HepG2 (cell line): ENCODE results near the gene CRTAC1. TPM values are rescaled to one million over a fixed set of nuclear protein-coding genes. Genes with fewer than 3 reads are reported as not detected.

Experiments used
- HDAC2 ChIP-seq: sonication (generic); formaldehyde crosslinking; IDR thresholded peaks from 2 replicates; pipeline ENCODE4 v1.4.0; 2020; ENCODE audit warnings: missing genetic modification reagents
- SNAPC2 ChIP-seq: sonication (generic); formaldehyde crosslinking; IDR thresholded peaks from 2 replicates; pipeline ENCODE4 v1.8.1; 2022; ENCODE audit warnings: mild to moderate bottlenecking, missing genetic modification reagents
- SOX6 ChIP-seq, 2 experiments: fragments of 450-650 bp in 1 of 2; sonication (generic) in 1 of 2; formaldehyde crosslinking in 1 of 2; IDR thresholded peaks; 2 replicates each; pipeline versions ENCODE4 v1.4.0 to v1.6.1; 2017 to 2020; ENCODE audit warnings: antibody characterized with exemption in 1 of 2, mild to moderate bottlenecking in 1 of 2, missing genetic modification reagents in 1 of 2
- THYN1 ChIP-seq: sonication (generic); formaldehyde crosslinking; IDR thresholded peaks from 2 replicates; pipeline ENCODE4 v1.8.1; 2023; ENCODE audit warnings: low read depth, mild to moderate bottlenecking, moderate library complexity, missing genetic modification reagents, borderline replicate concordance
- ZBTB8A ChIP-seq: sonication (generic); formaldehyde crosslinking; IDR thresholded peaks from 2 replicates; pipeline ENCODE4 v1.4.0; 2020; ENCODE audit warnings: mild to moderate bottlenecking, low read depth, missing genetic modification reagents, borderline replicate concordance
- ZFX ChIP-seq: sonication (generic); formaldehyde crosslinking; IDR thresholded peaks from 2 replicates; pipeline ENCODE4 v1.4.0; 2020; ENCODE audit warnings: mild to moderate bottlenecking, low read depth, missing genetic modification reagents, moderate library complexity
- ZNF776 ChIP-seq: sonication (generic); formaldehyde crosslinking; IDR thresholded peaks from 2 replicates; pipeline ENCODE4 v1.4.0; 2020; ENCODE audit warnings: mild to moderate bottlenecking, missing genetic modification reagents
- polyA plus RNA-seq, 8 experiments: library from polyadenylated mRNA; depleted of rRNA in 3 of 8; stranded (reverse) in 7 of 8; unstranded in 1 of 8; fragments of >200 nt; fragmentation: Illumina TruSeq in 4 of 8; extraction: Trizol in 4 of 8; gene quantifications; 2 replicates each; pipeline versions ENCODE4 v1.2.1 to v1.2.3, GENCODE V29; 2011 to 2016; ENCODE audit warnings: low read depth in 4 of 8, missing spikeins in 1 of 8, mixed read lengths in 1 of 8; ENCODE audit not compliant: insufficient read depth in 1 of 8
- total RNA-seq, 5 experiments: library from RNA; depleted of rRNA; stranded (reverse); fragments of >200 nt; fragmentation: Illumina TruSeq; extraction: Trizol; gene quantifications; 2 replicates each; pipeline ENCODE4 v1.2.3, GENCODE V29; 2016; ENCODE audit warnings: low read depth in 1 of 5
- TF ChIP-seq, protein P1 (sequence below), 2 experiments: IDR thresholded peaks; 2 replicates each; pipeline ENCODE4 v1.6.1; 2011 to 2012; ENCODE audit warnings: low read length in 2 of 2, borderline replicate concordance in 1 of 2, low read depth in 1 of 2, mild to moderate bottlenecking in 1 of 2, moderate library complexity in 1 of 2
- TF ChIP-seq, protein P2 (sequence below): sonication (generic); formaldehyde crosslinking; IDR thresholded peaks from 2 replicates; pipeline ENCODE4 v1.4.0; 2020; ENCODE audit warnings: missing genetic modification reagents, borderline replicate concordance
- TF ChIP-seq, protein P3 (sequence below): sonication (generic); formaldehyde crosslinking; IDR thresholded peaks from 2 replicates; pipeline ENCODE4 v1.4.0; 2020; ENCODE audit warnings: missing genetic modification reagents
- TF ChIP-seq, protein P4 (sequence below): sonication (generic); formaldehyde crosslinking; IDR thresholded peaks from 2 replicates; pipeline ENCODE4 v1.8.1; 2023; ENCODE audit warnings: mild to moderate bottlenecking, missing genetic modification reagents
- TF ChIP-seq, protein P5 (sequence below): sonication (generic); formaldehyde crosslinking; IDR thresholded peaks from 2 replicates; pipeline ENCODE4 v1.8.0; 2022; ENCODE audit warnings: mild to moderate bottlenecking, missing genetic modification reagents, borderline replicate concordance

The CRTAC1 gene
- total and polyA plus RNA-seq, 2 of the 13 experiments (the other 11 are each of a cell fraction or from before 2014, with no cell fraction given) = not detected

DNA sequence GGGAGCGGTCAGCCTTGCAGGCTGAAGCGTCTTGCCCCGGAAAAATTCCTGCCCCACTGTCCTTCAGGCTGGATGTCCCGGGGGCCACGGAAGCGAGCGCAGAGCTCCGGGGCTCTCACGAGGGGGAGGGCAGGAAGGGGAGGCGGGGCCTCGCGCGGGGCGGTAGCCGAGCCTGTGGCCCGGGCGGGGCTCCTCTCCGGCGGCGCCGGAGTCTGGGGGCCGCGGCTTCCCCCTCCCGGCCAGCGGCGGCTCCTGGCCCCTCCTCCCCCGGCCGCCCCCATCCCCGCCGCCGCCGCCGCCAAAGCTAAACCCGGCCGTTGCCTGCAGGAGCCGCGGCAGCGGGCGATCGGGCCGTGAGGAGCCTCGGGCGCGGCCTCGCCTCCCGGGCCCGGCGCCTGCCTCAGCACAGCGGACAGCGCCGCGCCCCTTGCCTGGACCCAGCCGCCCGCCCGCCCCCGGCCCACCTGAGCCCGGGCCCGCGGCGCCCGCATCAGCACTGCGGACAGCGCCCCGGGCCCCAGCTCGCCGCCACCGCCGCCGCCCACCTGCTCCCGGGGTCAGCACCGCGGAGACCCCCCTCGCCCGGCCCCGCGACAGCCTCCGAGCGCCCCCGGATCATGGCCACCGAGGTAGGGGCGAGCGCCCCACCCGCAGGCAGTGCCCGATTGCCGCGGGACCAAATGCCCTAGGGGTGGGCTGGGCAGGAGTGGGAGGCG is 180.6 kb downstream of the CRTAC1 start, which contains the start of gene GOLGA7B (continued):
- TF ChIP-seq, protein P1, sequence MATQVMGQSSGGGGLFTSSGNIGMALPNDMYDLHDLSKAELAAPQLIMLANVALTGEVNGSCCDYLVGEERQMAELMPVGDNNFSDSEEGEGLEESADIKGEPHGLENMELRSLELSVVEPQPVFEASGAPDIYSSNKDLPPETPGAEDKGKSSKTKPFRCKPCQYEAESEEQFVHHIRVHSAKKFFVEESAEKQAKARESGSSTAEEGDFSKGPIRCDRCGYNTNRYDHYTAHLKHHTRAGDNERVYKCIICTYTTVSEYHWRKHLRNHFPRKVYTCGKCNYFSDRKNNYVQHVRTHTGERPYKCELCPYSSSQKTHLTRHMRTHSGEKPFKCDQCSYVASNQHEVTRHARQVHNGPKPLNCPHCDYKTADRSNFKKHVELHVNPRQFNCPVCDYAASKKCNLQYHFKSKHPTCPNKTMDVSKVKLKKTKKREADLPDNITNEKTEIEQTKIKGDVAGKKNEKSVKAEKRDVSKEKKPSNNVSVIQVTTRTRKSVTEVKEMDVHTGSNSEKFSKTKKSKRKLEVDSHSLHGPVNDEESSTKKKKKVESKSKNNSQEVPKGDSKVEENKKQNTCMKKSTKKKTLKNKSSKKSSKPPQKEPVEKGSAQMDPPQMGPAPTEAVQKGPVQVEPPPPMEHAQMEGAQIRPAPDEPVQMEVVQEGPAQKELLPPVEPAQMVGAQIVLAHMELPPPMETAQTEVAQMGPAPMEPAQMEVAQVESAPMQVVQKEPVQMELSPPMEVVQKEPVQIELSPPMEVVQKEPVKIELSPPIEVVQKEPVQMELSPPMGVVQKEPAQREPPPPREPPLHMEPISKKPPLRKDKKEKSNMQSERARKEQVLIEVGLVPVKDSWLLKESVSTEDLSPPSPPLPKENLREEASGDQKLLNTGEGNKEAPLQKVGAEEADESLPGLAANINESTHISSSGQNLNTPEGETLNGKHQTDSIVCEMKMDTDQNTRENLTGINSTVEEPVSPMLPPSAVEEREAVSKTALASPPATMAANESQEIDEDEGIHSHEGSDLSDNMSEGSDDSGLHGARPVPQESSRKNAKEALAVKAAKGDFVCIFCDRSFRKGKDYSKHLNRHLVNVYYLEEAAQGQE (IDR thresholded peaks at IDR 0.05; ENCODE audit: borderline replicate concordance in 1 of 2, low read depth in 1 of 2, low read length in 2 of 2) = peak; percentile 85 to 92
- TF ChIP-seq HDAC2 (CRISPR knock-in tag) = no peak
- no peak for TF ChIP-seq SNAPC2
- TF ChIP-seq ZBTB8A (CRISPR knock-in tag) = no peak
- TF ChIP-seq ZFX = no peak
- TF ChIP-seq THYN1 (CRISPR knock-in tag) = no peak
- no peak for TF ChIP-seq SOX6 (IDR thresholded peaks at IDR 0.05)
- TF ChIP-seq SOX6 (CRISPR knock-in tag; IDR thresholded peaks at IDR 0.05) = no peak
- no peak for TF ChIP-seq ZNF776
- TF ChIP-seq, protein P2, sequence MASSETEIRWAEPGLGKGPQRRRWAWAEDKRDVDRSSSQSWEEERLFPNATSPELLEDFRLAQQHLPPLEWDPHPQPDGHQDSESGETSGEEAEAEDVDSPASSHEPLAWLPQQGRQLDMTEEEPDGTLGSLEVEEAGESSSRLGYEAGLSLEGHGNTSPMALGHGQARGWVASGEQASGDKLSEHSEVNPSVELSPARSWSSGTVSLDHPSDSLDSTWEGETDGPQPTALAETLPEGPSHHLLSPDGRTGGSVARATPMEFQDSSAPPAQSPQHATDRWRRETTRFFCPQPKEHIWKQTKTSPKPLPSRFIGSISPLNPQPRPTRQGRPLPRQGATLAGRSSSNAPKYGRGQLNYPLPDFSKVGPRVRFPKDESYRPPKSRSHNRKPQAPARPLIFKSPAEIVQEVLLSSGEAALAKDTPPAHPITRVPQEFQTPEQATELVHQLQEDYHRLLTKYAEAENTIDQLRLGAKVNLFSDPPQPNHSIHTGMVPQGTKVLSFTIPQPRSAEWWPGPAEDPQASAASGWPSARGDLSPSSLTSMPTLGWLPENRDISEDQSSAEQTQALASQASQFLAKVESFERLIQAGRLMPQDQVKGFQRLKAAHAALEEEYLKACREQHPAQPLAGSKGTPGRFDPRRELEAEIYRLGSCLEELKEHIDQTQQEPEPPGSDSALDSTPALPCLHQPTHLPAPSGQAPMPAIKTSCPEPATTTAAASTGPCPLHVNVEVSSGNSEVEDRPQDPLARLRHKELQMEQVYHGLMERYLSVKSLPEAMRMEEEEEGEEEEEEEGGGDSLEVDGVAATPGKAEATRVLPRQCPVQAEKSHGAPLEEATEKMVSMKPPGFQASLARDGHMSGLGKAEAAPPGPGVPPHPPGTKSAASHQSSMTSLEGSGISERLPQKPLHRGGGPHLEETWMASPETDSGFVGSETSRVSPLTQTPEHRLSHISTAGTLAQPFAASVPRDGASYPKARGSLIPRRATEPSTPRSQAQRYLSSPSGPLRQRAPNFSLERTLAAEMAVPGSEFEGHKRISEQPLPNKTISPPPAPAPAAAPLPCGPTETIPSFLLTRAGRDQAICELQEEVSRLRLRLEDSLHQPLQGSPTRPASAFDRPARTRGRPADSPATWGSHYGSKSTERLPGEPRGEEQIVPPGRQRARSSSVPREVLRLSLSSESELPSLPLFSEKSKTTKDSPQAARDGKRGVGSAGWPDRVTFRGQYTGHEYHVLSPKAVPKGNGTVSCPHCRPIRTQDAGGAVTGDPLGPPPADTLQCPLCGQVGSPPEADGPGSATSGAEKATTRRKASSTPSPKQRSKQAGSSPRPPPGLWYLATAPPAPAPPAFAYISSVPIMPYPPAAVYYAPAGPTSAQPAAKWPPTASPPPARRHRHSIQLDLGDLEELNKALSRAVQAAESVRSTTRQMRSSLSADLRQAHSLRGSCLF = no peak
- TF ChIP-seq, protein P3, sequence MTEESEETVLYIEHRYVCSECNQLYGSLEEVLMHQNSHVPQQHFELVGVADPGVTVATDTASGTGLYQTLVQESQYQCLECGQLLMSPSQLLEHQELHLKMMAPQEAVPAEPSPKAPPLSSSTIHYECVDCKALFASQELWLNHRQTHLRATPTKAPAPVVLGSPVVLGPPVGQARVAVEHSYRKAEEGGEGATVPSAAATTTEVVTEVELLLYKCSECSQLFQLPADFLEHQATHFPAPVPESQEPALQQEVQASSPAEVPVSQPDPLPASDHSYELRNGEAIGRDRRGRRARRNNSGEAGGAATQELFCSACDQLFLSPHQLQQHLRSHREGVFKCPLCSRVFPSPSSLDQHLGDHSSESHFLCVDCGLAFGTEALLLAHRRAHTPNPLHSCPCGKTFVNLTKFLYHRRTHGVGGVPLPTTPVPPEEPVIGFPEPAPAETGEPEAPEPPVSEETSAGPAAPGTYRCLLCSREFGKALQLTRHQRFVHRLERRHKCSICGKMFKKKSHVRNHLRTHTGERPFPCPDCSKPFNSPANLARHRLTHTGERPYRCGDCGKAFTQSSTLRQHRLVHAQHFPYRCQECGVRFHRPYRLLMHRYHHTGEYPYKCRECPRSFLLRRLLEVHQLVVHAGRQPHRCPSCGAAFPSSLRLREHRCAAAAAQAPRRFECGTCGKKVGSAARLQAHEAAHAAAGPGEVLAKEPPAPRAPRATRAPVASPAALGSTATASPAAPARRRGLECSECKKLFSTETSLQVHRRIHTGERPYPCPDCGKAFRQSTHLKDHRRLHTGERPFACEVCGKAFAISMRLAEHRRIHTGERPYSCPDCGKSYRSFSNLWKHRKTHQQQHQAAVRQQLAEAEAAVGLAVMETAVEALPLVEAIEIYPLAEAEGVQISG (CRISPR knock-in tag) = no peak
- TF ChIP-seq, protein P4, sequence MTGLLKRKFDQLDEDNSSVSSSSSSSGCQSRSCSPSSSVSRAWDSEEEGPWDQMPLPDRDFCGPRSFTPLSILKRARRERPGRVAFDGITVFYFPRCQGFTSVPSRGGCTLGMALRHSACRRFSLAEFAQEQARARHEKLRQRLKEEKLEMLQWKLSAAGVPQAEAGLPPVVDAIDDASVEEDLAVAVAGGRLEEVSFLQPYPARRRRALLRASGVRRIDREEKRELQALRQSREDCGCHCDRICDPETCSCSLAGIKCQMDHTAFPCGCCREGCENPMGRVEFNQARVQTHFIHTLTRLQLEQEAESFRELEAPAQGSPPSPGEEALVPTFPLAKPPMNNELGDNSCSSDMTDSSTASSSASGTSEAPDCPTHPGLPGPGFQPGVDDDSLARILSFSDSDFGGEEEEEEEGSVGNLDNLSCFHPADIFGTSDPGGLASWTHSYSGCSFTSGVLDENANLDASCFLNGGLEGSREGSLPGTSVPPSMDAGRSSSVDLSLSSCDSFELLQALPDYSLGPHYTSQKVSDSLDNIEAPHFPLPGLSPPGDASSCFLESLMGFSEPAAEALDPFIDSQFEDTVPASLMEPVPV (CRISPR knock-in tag) = no peak
- TF ChIP-seq, protein P5, sequence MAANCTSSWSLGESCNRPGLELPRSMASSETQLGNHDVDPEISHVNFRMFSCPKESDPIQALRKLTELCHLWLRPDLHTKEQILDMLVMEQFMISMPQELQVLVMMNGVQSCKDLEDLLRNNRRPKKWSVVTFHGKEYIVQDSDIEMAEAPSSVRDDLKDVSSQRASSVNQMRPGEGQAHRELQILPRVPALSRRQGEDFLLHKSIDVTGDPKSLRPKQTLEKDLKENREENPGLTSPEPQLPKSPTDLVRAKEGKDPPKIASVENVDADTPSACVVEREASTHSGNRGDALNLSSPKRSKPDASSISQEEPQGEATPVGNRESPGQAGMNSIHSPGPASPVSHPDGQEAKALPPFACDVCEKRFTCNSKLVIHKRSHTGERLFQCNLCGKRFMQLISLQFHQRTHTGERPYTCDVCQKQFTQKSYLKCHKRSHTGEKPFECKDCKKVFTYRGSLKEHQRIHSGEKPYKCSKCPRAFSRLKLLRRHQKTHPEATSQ (CRISPR knock-in tag) = no peak
